Stomach (tissue), 4 donors: ENCODE measurements around the gene CARMIL1.
"Not testable (repeated sequence)": the region's sequence is repeated elsewhere in the genome, so short reads cannot be mapped to it uniquely, and the experiment has no call there.

Source experiments
- EP300 ChIP-seq: sonication (generic); formaldehyde crosslinking; IDR thresholded peaks from one replicate; pipeline ENCODE4 v1.6.1; 2017; ENCODE audit warnings: antibody characterized with exemption
- POLR2A ChIP-seq, 4 donors: fragments of 450-650 bp; IDR thresholded peaks; one replicate each; pipeline ENCODE4 v1.6.1; 2016; ENCODE audit warnings: antibody characterized with exemption in 4 of 4, control low read depth in 2 of 4, mild to moderate bottlenecking in 1 of 4, moderate library complexity in 1 of 4
- POLR2AphosphoS5 ChIP-seq, 3 donors: sonication (generic); formaldehyde crosslinking; IDR thresholded peaks; one replicate each; pipeline ENCODE4 v1.6.1; 2016; ENCODE audit warnings: antibody characterized with exemption in 3 of 3
- TF ChIP-seq, protein P1 (sequence below), 7 experiments: fragments of 450-650 bp in 4 of 7; fragments of 200-600 bp in 3 of 7; sonication (generic) in 3 of 7; IDR thresholded peaks; one replicate each; pipeline ENCODE4 v1.5.1; 2016 to 2019; ENCODE audit warnings: antibody characterized with exemption in 7 of 7, control low read depth in 2 of 7, mild to moderate bottlenecking in 1 of 7

DNA sequence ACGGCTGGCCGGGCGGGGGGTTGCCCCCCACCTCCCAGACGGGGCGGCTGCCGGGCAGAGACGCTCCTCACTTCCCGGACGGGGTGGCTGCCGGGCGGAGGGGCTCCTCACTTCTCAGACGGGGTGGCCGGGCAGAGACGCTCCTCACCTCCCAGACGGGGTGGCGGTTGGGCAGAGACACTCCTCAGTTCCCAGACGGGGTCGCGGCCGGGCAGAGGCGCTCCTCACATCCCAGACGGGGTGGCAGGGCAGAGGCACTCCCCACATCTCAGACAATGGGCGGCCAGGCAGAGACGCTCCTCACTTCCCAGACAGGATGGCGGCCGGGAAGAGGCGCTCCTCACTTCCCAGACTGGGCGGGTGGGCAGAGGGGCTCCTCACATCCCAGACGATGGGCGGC, 306.9 kb downstream of the CARMIL1 start:
- TF ChIP-seq POLR2AphosphoS5 (IDR thresholded peaks at IDR 0.05); POLR2A (IDR thresholded peaks at IDR 0.05); EP300: not testable (repeated sequence)
- TF ChIP-seq, protein P1, sequence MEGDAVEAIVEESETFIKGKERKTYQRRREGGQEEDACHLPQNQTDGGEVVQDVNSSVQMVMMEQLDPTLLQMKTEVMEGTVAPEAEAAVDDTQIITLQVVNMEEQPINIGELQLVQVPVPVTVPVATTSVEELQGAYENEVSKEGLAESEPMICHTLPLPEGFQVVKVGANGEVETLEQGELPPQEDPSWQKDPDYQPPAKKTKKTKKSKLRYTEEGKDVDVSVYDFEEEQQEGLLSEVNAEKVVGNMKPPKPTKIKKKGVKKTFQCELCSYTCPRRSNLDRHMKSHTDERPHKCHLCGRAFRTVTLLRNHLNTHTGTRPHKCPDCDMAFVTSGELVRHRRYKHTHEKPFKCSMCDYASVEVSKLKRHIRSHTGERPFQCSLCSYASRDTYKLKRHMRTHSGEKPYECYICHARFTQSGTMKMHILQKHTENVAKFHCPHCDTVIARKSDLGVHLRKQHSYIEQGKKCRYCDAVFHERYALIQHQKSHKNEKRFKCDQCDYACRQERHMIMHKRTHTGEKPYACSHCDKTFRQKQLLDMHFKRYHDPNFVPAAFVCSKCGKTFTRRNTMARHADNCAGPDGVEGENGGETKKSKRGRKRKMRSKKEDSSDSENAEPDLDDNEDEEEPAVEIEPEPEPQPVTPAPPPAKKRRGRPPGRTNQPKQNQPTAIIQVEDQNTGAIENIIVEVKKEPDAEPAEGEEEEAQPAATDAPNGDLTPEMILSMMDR (IDR thresholded peaks at IDR 0.05), result not testable (repeated sequence)
